HG03135 (cell line): ENCODE results near the gene WDR33.

ENCODE experiments used
- ATAC-seq: cut with Tn5 transposase; IDR thresholded peaks from one replicate; pipeline ENCODE4 v1.9.1; 2021; ENCODE audit warnings: mild to moderate bottlenecking, moderate library complexity; ENCODE audit not compliant: unreplicated experiment

WDR33 gene

DNA sequence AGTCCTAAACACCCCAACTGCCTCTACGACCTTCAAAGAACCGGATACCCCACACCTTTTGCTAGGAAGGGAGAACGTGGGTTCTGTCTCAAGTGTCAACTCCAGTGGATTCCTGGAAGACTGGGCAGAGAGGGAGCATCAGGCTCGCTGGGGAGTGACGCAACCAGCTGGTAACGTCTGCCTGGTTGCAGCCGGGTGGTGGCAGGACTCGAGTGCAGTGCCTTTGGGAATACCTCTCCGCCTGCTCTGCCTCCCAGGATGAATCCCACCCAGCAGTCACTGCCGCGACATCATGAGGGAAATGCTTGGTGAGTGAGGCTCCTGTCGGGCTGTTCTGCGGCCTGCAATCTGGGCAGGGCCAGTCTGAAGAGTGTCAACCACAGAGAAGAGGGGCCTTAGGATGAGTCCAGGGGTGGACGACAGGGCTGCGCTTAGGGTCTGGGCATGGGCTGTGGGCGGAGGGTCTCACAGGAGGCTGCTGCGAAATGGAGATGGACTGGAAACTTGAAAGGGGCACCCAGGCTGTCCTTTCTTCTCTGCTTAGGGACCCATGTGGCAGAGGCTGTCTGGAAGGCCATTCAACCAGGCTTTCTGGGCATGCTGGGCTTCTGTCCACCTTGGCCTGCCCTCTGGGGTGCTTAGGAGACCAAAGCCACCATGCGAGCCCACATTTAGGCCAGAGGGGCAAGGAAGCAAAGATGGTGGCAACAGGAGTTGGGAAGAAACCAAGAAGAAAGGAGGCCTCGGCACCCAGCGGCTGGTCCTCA, 152.1 kb downstream of the WDR33 start:
- ATAC-seq: no peak

DNA sequence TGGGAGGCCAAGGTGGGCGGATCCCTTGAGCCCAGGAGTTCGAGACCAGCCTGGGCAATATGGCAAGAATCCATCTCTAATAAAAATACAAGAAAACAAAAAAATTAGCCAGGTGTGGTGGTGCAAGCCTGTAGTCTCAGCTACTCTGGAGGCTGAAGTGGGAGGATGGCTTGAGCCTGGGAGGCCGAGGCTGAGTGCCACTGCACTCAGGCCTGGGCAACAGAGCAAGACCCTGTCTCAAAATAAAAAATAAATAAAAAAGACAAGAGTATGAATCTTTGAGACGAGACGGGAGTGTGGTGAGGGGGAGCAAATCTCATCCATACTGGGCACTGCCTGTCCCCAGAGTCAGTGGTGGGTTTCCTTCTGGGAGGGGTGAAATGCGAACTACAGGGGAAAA, 152.8 kb downstream of the WDR33 start:
- no peak for ATAC-seq

DNA sequence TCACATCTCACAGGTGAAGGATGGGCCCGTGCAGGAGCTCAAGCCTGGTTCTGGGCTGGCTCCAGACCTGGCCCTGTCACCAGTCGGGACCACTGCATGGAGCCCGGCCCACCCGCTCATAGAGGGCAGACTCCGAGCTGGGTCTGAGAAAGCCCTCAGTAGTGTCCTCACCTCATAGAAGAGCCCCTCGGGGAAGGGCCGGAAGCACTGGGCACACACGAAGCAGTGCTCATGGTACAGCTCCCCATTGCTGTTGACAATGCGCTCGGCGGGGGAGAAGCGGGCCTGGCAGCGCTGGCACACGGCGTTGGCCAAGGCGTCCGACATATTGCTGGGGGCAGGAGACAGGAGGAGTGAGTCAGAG, 153.8 kb downstream of the WDR33 start:
- ATAC-seq: no peak

DNA sequence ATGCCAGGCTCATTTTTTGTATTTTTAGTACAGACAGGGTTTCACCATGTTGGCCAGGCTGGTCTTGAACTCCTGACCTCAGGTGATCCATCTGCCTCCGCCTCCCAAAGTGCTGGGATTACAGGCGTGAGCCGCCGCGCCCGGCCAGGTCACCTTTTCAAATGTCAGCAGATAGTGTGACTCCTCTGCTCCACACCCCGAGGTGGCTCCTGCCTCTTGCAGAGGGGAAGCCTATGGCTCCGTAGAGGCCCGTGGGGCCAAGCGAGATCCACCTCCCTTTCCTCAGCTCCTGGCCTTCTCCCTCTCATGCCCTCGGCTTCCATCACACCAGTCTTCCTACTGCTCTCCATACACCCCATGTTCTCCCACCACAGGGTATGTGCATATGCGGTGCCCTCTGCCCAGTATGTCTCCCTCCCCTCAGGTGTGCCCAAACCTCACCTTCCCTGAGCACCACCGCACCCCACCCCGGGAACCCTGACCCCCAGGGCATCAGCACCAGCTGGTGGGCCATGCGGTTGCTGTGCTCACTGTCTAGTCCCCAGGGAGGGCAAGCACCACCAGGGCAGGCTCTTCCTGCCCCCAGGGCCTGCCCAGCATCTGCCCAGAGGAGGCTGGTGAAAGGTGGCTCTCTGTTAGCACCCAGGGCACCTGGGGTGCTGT, 154.3 kb downstream of the WDR33 start:
- ATAC-seq: no peak

DNA sequence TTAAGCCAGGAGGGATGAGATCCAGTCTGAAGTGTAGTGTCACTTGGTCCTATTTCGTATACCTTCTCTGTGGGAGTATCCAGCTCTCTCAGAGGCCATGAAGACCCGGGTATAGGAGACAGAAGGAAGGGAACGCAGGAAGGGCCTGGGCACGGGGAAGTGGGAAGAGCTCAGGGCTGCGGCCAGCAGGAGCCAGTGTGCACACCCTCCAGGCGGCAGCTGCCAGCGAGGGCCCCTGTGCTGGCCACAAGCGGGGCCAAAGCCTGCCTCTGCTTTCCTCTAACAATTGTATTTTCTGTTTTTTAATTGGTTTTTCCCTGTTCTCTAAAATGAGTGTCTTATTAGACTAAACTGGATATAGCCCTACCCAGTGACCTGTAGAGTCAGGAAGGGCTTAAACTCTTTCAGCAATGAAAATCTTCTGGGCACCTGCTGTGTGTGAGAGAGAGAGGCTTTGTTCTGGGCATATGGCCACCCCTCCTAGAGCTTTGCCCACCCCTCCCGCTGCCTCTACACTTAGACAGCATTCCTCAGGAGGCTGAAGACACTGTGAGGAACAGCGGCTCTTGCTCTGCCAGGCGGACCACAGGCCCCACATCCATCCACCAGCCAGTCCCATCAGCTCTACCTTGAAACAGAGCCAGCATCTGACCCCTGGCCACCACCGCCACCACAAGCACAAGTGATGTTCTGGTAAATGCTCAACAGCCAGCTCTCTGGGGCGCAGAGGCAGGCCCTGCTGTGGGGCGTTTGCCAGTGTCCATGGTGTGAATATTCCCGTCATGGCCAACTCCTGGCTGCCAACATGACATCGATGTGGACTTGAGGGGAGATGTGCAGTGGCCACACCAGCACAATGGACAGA, 155.5 kb downstream of the WDR33 start:
- ATAC-seq: no peak

DNA sequence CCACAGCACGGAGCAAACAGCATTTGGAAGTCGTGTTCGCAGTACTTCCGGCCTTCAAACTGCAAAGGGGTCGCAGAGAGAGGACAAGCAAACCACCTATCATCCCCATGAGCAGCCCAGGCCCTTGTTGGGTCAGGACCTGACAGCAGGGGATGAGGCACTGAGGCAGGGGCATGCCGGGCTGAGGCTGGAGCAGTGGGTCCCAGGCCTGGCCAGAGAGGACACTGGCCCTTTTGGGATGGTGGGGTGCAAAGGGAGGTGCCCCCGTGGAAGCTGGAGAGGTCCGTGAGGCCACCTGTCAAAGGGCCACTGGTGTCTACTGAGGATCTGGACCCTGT, 156.2 kb downstream of the WDR33 start:
- no peak for ATAC-seq

DNA sequence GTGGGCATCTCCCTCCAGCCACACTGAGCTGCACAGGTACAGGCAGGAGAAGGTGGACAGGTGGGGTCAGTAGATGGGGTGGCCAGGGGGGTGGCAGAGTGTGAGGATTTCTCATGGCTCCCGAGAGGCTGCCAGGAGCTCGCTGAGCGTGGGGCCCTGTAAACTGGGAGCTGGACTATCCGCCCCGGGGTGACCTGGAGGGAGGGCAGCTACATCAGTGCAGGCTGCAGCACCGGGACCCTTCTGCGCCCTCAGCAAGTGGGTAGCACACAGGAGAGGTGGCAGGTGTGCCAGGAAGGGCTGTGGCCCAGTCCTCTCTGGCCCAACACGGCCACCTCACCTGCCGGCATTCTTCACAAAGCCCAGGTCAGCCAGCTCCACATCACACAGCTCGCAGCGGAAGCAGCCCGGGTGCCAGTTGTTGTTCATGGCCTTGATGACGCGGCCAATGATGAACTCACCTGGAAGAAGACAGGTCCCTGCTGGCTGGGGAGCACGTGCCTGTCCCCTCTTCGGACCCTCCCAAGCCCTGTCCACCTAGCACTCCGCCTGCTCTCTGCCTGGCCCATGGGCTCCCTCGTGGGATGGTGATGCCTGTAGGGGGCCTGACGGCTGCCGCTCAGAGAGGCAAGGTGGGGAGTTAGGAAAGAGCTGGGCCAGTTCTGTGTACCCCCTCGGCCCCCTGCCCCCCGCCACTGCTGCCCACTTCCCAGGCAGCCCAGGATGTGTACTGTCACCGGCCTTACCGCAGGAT, 156.7 kb downstream of the WDR33 start:
- ATAC-seq: no peak

DNA sequence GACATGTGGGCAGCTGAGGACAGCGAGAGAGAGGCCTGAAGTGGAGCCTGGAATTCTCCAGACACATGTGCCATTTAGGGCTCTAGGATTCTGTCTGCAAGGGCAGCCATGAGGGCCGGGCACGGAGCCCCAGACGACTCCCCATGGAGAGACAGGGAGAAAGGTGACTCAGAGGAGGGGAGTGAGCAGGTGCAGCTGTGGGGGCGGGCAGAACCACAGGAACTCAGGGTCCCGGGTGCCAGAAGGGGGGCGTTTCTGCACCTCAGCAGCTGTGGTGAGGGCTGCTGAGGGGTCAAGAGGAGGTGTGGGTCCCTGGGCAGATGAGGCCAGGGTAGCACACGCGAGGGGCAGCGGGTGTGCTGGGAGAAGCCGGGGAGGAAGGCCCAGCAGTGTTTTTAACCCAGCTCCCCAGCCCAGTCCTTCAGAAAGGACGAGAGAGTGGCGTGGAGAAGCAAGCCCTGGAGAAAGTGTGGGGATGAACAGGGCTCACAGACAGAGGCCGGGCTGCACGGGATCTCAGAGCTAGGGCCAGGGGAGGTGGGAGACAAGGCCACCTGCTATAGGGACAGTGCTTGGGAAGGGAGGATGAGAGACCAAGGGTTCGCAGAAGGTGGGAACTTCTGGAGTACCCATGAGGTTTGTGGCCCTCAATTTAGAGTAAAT, 157.4 kb downstream of the WDR33 start:
- no peak for ATAC-seq

DNA sequence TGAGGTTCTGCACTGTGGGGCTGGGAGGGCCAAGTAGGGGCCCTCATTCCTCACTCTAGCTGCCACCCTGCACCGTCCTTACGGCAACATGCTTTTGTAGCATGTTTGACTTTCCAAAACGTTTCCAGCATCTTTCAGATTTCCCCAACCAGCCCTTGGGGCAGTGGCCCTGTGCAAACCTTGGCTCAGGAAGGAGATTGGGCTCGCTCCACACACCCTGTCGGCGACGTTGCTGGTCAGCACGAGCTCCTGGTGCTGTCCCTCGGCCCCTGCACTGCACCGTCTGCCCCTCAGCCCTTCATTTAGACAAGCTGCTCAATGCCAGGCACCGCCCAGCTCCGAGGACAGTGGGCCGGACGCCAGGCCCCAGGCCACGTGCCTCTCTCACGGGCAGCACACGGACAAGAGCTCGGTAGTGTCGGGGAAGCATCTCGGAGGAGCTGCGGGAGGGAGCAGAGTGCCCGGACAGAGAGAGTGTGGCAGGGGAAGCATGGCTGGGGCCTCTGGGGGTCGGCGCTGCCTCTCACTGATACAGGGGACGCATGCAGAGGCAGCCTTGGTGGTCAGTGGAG, 158.1 kb downstream of the WDR33 start:
- no peak for ATAC-seq

DNA sequence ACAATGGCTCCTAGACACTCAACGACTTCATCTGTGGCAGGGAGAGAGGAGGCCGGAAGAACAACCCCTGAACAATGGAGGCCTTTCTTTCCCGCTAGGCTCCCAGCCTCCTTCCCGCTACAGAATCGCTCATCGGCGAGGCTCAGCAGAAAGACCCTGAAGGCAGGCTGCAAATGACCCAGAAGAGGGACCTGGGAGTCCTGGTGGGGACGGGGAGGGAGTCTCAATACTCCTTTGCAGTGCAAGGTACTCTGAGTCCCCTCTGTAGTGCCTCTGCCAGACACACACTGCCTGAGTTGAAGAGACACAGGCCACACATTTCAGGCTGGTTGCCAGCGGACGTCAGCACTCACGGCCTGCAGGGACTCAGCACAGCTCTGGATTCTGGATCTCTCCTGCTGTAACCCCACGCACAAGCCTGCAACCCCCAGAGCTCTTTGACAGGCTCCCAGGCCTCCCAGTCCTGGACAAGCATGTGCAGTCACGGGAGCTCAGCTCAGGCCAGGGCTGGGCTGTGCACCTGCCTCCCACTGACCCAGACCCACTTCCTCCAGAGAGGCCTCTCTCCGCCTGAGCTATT, 158.9 kb downstream of the WDR33 start:
- no peak for ATAC-seq

DNA sequence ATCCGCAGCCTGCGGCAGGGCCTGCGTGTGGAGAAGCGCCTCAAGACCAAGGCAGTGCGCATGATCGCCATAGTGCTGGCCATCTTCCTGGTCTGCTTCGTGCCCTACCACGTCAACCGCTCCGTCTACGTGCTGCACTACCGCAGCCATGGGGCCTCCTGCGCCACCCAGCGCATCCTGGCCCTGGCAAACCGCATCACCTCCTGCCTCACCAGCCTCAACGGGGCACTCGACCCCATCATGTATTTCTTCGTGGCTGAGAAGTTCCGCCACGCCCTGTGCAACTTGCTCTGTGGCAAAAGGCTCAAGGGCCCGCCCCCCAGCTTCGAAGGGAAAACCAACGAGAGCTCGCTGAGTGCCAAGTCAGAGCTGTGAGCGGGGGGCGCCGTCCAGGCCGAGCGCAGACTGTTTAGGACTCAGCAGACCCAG, 159.6 kb downstream of the WDR33 start:
- no peak for ATAC-seq
